Activated naive CD4-positive, alpha-beta T cell (primary cell): ENCODE results near the gene TBCD.

Experiments
- DNase-seq, 4 experiments: peaks; one replicate each; lab custom pipeline; 2025; lab: John Stamatoyannopoulos, UW

TBCD gene

DNA sequence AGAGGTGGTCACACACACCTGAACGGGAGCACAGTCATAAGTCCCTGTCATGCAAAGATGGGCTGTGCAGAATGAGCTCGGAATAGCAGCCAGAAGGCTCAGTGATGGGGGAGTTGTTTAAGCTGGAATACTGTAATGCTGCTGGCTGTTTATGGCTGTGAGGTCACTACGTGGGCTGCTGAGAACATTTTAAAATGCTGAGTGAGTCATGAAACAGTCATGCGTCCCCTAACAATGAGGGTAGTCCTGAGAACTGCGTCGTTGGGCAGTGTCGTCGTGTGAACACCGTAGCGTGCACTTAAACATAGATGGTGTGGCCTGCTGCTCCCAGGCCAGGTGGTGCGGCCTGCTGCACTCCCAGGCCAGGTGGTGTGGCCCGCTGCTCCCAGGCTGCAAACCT lies 39.7 kb downstream of the TBCD start:
- no peak for DNase-seq

DNA sequence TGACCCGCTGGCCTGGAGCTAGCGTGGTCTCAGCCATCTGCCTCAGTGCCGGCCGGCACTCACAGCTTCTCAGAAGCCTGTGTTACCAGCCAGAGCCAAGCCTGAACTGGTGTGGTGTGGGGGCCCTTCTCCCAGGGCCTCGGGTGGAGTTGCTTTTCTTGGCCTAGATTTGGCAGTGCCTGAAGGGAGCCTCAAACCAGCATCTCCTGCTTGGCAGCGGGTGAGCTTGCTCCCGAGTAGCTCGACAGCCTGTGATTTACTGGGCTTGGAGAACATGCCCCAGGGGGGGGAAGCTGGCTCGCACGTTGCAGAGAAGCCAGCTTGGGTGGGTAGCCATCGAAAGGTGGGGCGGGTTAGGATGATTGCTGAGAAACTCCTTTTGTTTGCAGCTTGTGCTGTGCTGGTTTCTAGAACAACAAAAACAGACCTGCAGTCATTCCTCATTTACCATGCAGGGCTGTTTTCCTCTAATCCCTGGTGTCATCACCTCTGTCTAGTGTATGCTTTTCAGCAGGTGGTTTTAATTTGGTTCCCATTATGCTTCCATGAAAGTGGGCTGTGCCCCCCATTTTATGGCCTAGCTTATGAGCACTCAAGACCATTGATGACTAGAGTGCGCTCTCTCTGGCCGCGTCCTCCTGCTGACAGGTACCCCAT lies 42.2 kb downstream of the TBCD start:
- no peak for DNase-seq

DNA sequence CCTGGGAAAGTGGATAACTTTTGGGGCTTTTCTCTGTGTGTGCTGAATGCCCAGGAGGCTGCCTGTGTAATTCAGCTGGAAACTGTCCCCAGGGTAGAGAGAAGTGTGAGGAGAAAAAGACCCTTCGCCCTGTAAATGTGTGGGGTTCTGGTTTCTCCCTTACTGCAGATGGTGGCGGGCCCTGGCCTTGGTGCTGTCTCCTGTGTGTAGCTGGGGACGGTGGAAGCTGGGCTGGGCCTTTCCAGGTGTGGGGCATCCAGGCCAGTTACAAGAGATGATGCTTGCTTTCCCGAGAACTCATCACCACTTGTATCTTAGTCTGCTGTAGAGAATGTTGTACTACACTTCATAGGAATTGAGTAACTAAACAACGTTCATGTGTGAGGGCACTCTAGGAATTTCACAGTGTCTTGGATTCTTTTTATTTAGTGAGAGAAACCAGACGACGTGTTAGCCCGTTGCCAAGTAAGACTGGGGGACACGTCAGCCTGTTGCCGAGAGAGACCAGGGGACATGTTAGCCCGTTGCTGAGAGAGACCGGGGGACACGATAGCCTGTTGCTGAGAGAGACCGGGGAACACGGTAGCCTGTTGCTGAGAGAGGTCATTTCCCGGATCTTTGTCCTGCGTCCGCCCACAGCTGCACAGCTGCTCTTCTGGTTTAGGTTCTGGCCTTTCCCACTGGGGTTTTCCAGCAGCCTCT lies 43.1 kb downstream of the TBCD start:
- no peak for DNase-seq

DNA sequence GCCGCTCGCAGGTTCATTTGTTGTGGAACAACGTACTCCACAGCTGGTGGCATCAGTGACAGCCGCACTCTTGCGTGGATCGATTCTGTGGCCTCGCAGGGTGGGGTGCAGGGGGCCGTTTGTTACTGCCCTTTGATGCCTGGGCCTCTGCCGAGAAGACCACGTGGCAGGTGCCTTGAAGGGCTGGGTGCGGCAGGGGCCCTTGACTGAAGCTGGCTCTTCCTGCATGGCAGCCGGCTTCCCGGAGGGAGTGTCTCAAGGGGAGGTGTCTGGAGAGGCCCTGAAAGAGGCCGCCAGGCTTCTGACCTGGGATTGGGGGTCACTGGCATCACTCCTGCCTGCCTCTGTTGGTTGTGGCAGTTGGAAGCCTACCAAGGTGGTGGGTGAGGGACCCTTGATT lies 43.8 kb downstream of the TBCD start:
- DNase-seq, result no peak

DNA sequence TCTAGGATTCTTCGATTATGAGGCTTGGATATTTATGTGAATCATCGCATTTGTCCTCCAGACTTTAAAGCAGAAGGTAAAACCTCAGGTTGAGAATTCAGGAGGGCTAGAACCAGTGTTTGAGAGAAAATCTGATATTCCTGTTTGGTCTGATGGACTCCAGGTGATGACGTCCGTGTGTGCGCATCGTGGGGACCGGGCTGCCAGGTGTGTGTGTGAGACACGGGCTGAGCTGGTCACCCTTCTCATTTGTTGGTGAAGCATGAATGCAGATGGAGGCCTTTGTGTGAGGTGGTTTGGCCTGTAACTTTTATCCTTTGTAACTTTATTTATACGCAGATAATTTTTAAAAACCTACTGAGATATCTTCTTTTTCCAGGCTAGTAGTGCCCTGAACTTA lies 45.2 kb downstream of the TBCD start:
- no peak for DNase-seq

DNA sequence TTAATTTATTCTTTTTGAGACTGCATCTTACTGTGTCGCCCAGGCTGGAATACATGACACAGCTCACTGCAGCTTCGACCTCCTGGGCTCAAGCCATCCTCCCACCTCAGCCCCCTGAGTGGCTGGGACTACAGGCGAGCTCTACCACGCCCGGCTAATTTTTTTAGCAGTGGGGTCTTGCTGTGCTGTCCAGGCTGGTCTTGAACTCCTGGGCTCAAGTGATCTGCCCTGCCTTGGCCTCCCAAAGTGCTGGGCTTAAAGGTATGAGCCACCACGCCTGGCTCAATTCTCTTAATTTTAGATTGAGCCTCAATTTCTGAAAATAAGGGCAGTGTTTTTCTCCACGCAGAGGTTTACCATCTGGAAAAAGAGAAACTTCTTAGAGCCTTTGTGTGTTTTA lies 46.9 kb downstream of the TBCD start:
- DNase-seq, result no peak

DNA sequence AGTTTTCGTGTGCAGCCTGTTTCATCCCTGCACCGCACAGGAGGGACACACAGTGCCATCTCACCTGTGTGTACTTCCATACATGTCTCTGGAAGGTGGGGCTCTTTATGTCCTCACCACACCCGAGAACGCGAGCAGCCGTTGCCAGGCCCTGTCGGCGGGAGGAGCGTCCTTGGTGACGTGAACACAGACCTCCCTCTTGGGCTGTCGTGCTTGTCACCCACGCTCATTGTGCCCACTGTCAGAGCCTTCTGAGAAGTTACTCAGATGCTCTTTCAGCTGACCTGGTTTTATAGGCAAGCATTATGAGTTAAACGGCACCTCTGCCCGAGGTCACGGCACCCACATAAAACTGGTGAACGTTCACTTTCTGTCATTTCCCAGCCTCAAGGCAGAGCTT lies 47.7 kb downstream of the TBCD start:
- DNase-seq, result no peak

DNA sequence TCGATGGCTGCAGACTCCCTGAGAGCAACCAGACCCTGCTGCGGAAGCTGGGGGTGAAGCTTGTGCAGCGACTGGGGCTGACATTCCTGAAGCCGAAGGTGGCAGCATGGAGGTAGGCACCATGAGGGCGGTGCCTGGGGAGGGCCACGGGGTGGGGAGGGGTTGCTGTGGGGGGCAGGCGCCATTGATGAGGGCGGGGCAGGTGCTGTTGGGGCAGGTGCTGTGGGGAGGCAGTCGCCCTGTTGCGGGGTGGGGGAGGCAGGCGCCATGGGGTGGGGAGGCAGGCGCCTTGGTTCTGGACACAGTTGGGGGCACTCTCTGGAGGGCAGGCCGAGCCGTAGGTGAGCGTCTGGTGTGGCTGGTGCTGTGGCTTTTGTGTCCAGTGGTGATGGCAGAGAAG lies 49.0 kb downstream of the TBCD start:
- DNase-seq, result no peak

DNA sequence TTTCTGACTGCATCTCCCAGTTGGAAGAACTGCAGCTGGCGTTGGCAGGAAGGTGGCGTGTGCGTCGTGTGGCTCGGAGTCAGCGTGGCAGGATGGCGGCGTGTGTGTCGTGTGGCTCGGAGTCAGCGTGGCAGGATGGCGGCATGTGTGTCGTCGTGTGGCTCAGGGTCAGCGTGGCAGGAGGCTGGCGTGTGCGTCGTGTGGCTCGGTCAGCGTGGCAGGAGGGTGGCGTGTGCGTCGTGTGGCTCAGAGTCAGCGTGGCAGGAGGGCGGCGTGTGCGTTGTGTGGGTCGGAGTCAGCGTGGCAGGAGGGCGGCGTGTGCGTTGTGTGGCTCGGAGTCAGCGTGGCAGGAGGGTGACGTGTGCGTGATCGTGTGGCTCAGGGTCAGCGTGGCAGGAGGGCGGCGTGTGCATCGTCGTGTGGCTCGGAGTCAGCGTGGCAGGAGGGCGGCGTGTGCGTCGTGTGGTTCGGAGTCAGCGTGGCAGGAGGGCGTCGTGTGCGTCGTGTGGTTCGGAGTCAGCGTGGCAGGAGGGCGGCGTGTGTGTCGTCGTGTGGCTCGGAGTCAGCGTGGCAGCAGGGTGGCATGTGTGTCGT lies 49.6 kb downstream of the TBCD start:
- DNase-seq, result no peak

DNA sequence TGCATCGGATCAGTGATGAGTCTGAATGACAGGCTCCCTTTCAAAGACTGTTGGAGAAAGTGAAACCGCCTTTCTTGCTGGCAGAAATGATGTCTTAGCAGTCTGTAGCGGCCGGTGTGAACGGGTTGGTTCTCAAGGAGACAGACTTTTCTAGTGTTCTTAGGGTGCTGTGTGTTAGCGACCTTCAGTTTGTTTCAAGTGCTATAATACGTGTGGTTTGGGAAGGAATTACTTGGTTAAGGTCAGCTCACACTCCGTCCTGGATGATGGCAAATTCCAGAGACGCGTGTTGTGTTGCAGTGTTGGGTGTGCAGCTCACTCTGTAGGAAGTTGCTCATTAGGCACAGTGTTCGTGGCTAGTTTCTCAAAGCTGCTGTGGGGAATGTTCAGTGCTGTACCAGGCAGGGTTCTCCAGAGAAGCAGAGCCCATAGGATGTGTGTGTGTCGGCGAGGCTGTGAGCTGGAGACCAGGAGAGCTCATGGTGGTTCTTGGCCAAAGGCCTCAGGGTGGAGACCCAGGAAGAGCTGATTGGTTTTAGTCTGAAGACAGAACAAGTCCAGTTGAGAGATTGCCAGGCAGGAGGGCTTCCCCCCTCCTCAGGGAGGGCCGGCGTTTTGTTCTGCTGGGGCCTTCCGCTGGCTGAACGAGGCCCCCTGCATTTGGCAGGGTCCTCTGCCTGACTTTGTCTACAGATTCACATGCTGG lies 50.4 kb downstream of the TBCD start:
- no peak for DNase-seq

DNA sequence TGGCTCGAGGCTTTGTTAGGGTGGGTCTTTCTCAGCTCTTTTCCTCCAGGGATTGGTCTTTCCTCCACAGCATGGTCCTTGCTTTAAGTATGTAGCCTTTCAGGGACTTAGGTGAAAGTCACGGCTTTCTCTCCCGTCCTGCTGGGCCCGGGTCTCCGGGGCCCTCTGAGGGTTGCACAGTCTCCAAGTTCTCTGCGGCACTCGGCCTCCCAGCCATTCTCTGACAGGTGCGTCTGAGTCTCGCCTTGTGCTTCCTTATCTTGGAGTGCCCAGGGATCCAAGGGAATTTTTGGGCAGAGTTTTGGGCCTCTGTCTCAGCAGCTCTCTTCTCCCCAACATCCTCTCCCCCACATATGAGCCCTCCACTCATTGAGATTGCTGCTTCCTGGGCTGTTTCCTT lies 51.3 kb downstream of the TBCD start:
- no peak for DNase-seq

DNA sequence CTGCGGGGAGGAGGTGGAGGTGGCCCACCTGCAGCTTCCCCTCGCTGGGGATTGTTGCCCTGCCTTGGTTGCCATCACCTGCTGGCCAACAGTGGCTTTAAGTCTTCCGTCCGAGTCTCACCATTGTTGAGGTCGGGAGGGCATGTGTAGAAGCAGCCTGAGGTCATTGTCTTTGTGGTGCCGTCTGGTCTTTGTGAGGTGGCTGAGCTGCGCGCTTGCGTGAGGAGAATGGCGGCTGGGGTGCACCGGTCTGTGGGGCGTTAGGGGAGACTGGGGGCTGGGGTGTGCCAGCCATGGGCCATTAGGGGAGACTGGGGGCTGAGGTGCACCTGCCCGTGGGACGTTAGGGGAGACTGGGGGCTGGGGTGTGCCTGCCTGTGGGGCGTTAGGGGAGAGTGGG lies 51.7 kb downstream of the TBCD start:
- no peak for DNase-seq

DNA sequence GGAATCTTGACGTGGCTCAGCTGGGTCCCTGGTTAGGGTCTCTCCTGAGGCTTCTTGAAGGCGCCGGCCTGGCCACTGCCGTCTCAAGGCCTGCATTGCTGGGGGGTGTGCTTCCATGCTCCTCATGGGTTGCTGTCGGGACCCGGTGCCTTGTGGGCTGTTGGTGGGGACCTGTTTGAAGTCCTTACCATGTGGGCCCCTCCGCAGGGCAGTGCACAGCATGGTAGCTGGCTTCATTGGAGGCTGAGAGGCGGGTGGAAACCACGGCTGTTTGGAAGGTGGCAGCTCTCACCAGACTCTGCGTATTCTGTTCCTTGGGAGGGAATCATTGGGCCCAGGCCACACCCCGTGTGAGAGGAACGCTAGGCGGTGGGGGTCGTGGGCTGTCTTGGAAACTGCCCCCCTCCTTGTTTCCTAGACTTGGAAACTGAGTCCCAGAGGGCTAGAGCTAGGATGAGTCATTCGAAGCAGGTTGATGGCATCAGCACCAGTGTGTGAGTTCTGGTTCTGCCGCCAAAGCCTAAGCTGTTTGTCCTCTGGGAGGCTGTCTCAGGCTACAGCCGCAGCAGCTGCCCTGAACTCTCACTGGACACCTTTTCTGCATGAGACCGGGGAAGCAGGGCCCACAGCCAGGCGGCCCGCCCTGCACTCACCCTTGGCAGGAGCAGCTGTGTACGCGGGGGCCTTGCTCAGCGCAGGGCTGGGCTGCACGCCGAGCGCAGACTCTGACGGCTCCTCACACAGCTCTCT lies 52.8 kb downstream of the TBCD start:
- DNase-seq, result no peak

DNA sequence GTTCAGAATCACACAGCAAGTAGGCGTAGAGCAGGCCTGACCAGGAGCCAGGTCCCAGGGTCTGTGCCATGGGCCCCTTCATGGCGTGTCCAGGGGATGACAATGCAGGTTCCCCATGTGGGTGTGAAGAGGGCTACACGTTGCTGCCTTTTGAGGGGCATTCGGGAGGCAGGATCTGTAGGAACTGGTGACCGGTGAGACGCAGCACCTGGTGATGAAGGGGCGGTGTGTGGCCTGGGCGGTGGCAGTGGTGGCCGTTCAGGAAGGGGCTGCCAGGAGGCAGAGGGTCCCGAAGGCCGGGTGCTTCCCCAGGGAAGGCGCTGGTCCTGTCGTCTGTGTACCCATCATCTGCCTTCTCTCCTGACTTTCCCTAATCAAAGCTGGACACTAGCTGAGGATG lies 53.4 kb downstream of the TBCD start:
- no peak for DNase-seq

DNA sequence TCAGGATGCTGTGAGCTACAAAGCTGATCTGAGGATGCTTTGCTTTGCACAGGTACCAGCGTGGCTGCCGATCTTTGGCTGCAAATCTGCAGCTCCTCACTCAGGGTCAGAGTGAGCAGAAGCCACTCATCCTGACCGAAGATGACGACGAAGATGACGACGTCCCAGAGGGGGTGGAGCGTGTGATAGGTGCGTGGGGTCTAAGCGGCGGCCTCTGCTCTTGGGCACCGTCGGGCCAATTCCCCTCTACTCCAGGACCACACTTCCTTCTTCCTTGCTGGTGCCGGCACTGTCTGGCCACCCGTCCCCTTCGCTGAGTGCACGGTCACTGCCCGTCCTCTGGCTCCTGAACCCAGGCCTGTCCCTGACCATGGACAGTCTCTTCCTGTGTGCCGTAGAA lies 54.0 kb downstream of the TBCD start:
- DNase-seq, result no peak

DNA sequence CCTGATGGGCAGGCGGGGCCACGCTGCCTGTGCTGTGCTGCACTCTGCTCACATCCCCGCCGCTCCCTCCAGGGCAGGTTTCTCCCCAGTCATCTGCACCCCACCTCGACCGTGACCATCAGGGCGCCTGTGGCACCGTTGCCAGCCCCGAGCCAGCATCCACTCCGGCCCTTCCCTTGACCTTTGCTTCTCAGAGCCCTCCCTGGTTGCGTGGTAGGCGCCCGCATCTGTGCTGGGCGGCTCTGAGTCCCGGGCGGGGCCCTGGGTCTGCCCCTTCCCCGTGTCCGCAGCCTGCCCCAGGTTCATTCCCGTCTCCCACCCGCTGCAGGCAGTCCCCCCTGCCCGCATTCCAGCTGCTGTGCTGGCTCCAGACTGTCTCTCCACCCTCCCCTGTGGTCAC lies 54.8 kb downstream of the TBCD start:
- no peak for DNase-seq

DNA sequence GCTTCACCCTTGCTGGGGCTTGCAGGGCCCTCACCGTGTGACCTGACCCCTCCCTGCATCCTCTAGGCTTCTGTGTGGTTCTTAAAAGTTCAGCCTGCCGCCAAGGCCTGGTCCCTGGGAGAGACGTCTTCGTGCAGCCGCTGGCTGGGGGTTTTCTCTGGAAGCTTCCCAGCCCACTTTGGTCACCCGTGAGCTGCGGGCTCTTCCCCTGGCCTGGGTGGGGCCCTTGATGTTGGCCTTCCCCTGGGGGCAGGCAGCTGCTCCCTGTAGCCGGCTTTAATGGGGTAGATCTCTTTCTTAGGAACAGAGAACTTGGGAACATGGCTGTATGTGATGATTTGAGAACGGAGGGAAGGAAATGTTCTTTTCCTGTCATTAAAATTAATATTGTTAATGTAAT lies 55.2 kb downstream of the TBCD start:
- DNase-seq, result no peak

DNA sequence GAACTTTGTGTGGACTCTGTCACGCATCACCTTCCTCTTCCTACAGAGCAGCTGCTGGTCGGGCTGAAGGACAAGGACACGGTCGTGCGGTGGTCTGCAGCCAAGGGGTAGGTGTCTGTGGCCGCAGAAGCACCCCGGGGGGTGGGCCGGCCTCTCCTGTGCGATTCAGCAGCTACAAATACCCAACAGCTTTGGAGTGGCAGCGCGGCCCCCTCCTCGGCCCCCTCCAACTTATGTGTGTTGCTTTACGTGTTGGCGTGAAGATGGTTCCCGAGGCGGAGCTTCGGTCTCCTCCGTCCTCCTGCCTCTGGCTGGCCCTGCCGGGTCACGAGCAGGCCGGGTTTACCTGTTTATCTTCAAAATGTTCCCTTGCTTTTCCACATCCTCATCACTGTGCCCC lies 55.7 kb downstream of the TBCD start:
- no peak for DNase-seq

DNA sequence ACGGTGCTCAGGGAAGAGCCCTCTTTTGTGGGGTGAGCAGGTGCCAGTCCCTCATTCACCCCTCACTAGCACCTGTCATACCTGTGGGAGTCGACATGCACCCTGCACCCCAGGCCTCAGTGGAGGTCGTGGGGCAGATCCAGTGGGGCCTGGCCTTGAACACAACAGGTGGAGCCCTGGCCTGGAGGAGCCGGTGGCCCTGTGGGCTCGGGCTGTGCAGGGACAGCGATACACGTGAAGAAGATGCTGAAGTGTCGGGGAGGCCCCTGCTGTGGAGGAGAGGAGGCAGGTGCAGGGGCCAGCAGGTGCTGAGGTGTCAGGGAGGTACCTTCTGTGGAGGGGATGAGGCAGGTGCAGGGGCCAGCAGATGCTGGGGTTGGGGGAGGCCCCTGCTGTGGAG lies 56.1 kb downstream of the TBCD start:
- no peak for DNase-seq

DNA sequence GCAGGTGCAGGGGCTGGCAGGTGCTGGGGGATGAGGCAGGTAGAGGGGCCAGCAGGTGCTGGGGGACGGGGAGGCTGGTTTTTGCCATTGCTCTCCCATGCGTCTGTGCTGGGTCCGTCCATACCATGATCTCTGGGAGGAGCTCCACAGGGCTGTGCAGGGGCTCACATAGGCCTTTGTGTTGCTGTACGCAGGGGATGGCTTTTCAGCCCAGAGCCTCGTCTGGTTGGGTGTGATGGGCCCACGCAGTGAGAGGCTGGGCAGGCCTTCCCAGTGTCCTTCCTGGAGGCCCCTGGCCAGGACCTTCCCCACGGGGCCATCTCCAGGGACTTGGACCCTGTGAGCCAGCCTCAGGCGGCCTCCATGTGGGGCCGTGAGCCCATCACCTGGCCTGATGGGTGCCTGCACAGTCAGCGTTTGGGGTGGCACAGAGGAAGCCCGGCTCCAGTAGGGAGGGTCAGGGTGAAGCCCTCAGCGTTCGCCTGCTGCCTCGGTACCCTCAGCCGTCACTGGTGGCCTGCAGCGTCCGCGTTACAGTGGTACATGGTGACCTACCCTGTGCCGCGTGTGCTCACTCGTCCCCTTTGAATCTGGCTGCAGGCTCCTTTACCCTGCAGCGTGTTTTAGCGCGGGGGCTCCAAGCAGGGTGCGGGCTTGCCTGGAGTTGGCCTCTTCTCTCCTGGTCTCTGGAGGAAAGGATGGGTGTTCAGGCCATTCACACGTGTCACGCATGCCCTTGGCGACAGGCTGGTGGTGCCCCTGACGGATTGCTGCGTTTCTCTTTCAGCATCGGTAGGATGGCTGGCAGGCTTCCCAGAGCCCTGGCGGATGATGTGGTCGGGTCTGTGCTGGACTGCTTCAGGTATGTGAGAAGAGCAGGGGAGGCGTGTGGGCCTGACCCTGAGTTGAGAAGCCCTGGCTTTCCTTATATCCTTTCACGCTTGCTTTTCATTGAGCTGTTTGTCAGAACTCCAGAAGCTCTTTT lies 57.3 kb downstream of the TBCD start:
- no peak for DNase-seq
